Measurements from ENCODE around the gene CACNA1H. TPM values are rescaled to one million over a fixed set of nuclear protein-coding genes. Genes with fewer than 3 reads are reported as not detected.

CACNA1H gene
- total and polyA plus RNA-seq, 12 donors = 1.7 to 8.7 (median 2.5) TPM

Other genes with a start within 250 kb of the CACNA1H start
- 10 to 100 TPM in 2 of 10 donors, 1 to 10 TPM in 8; 5.7 to 14.2 (median 7.6) TPM for gene LMF1, start 182.1 kb upstream of the CACNA1H start, total RNA-seq
- 10 to 100 TPM in 1 of 2 donors, 1 to 10 TPM in 1; 5.1 to 15.4 TPM for gene LMF1, start 182.1 kb upstream of the CACNA1H start, polyA plus RNA-seq
- 1 to 10 TPM in 5 of 10 donors, under 1 TPM in 5; 0.35 to 2.3 (median 0.97) TPM for gene SOX8, start 171.3 kb upstream of the CACNA1H start, total RNA-seq
- 1 to 10 TPM in 1 of 2 donors, under 1 TPM in 1; 0.97 to 2.0 TPM for gene SOX8, start 171.3 kb upstream of the CACNA1H start, polyA plus RNA-seq
- 10 to 100 TPM in 3 of 10 donors, 1 to 10 TPM in 7; 2.1 to 32.0 (median 6.5) TPM for gene SSTR5, start 80.4 kb upstream of the CACNA1H start, total RNA-seq
- 1 to 10 TPM in 1 of 2 donors, under 1 TPM in 1; 0.39 to 1.4 TPM for gene SSTR5, start 80.4 kb upstream of the CACNA1H start, polyA plus RNA-seq
- gene C1QTNF8, start 56.9 kb upstream of the CACNA1H start, total RNA-seq = under 1 TPM in 1 of 10 donors, not detected in 9; 0.15 TPM
- not detected for gene C1QTNF8, start 56.9 kb upstream of the CACNA1H start, polyA plus RNA-seq
- gene TPSG1, start 72.2 kb downstream of the CACNA1H start, total RNA-seq = under 1 TPM in 1 of 10 donors, not detected in 9; 0.37 TPM
- gene TPSG1, start 72.2 kb downstream of the CACNA1H start, polyA plus RNA-seq = under 1 TPM in 1 of 2 donors, not detected in 1; 0.06 TPM
- gene TPSB2, start 77.1 kb downstream of the CACNA1H start, total RNA-seq = 1 to 10 TPM in 7 of 10 donors, under 1 TPM in 3; 0.33 to 5.2 (median 1.8) TPM
- gene TPSB2, start 77.1 kb downstream of the CACNA1H start, polyA plus RNA-seq = 1 to 10 TPM; 1.7 to 6.4 TPM
- 10 to 100 TPM in 1 of 10 donors, 1 to 10 TPM in 7, under 1 TPM in 2; 0.53 to 11.4 (median 2.2) TPM for gene TPSAB1, start 87.6 kb downstream of the CACNA1H start, total RNA-seq
- 1 to 10 TPM; 1.5 to 5.8 TPM for gene TPSAB1, start 87.6 kb downstream of the CACNA1H start, polyA plus RNA-seq
- gene TPSD1, start 103.0 kb downstream of the CACNA1H start, total RNA-seq = under 1 TPM in 3 of 10 donors, not detected in 7; 0.28 to 0.44 (median 0.33) TPM
- gene TPSD1, start 103.0 kb downstream of the CACNA1H start, polyA plus RNA-seq = under 1 TPM; 0.12 to 0.51 TPM
- 10 to 100 TPM; 70.6 to 99.8 (median 84.6) TPM for gene UBE2I, start 156.5 kb downstream of the CACNA1H start, total RNA-seq
- 10 to 100 TPM; 63.1 to 76.4 TPM for gene UBE2I, start 156.5 kb downstream of the CACNA1H start, polyA plus RNA-seq
- 1 to 10 TPM in 9 of 10 donors, under 1 TPM in 1; 0.37 to 3.8 (median 2.0) TPM for gene BAIAP3, start 180.5 kb downstream of the CACNA1H start, total RNA-seq
- gene BAIAP3, start 180.5 kb downstream of the CACNA1H start, polyA plus RNA-seq = 1 to 10 TPM; 1.4 to 6.8 TPM
- 10 to 100 TPM; 41.5 to 63.6 (median 56.0) TPM for gene TSR3, start 198.8 kb downstream of the CACNA1H start, total RNA-seq
- 10 to 100 TPM; 43.7 to 83.4 TPM for gene TSR3, start 198.8 kb downstream of the CACNA1H start, polyA plus RNA-seq
- gene GNPTG, start 198.8 kb downstream of the CACNA1H start, total RNA-seq = 10 to 100 TPM; 24.8 to 43.4 (median 29.9) TPM
- gene GNPTG, start 198.8 kb downstream of the CACNA1H start, polyA plus RNA-seq = 10 to 100 TPM; 44.5 to 56.3 TPM